ENCODE measurements around the gene IFT80.
"Not testable (repeated sequence)": the region's sequence is repeated elsewhere in the genome, so short reads cannot be mapped to it uniquely, and the experiment has no call there.

IFT80 gene

GRCh38 chr3:160257606-160258005, 141.4 kb downstream of the IFT80 start:
- DNase-seq = no peak

DNA sequence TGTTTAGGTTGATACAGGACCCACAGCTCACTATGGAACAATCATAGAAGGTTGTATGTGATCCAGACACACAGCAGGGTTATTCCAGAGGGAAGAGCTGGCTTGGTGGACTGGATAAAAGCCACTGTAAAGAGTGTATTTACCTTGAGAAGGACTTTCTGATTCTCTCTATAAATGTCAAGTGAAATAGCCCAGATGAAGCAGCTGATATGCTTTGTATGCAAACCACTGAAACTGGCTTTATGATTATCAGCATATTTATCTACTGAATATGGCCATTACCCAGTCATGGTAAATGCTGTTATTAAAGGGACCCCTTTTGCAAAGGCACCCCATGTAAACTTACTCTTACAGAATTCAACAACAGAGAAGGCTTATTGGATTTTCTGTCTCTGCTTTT, 145.7 kb downstream of the IFT80 start:
- DNase-seq = no peak

DNA sequence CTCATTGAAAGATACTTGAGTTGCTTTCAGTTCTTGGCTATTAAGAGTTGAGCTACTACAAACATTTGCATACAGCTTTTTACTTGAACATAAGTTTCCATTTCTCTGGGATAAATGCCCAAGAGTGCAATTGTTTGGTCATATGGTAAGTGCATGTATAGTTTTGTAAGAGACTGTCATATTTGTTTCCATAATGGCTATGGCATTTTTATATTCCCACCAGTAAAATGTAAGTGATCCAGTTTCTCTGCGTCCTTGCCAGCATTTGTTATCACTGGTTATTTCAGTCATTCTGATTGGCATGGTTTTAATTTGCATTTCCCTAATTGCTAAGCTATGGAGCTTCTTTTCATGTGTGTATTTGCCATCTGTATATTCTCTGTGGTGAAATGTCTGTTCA, 151.3 kb downstream of the IFT80 start:
- no peak for DNase-seq

DNA sequence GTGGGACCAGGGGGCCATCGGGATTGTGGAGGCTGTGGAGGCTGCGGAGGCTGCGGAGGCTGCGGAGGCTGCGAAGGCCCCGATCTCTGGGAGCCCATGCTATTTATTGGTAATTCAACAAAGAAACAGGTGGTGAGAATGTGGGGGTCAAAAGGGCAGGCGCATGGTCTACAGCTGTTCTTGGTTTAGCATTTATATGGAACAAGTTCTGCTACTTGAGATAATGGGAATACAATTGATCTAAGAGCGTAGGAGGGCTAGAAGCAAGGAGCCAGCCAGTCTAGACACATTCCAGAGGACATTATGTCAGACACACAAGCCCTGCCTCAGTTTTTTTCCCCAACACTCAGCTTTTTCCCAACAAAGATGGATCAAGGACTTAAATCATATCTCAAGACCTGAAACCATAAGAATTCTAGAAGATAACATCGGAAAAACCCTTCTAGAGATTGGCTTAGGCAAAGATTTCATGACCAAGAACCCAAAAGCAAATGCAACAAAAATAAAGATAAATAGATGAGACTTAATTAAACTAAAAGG, 153.7 kb downstream of the IFT80 start:
- no peak for DNase-seq

- DNase-seq = not testable (repeated sequence)
These were observed 158.3 kb downstream of the IFT80 start for GRCh38 chr3:160240719-160241118.

DNA sequence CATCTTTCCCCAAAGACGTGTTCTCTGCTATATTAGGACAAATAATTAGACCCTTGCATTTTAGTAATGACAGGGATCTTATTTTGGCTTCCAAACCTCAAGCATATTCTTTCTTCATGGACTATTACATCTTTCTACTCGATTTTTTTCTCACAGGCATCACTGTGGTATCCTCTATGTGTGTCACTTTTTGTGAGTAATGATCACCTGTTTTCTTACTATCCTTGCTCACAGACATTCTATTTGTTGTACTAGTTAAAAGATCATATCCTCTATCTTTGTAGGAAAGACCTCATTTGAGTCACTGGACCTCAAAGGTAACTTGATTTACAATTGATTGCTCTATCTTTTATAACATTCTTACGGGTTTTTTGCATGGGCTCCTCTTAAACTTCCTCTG, 167.0 kb downstream of the IFT80 start:
- no peak for DNase-seq

- DNase-seq = no peak
These were observed 171.6 kb downstream of the IFT80 start for GRCh38 chr3:160227419-160227818.

DNA sequence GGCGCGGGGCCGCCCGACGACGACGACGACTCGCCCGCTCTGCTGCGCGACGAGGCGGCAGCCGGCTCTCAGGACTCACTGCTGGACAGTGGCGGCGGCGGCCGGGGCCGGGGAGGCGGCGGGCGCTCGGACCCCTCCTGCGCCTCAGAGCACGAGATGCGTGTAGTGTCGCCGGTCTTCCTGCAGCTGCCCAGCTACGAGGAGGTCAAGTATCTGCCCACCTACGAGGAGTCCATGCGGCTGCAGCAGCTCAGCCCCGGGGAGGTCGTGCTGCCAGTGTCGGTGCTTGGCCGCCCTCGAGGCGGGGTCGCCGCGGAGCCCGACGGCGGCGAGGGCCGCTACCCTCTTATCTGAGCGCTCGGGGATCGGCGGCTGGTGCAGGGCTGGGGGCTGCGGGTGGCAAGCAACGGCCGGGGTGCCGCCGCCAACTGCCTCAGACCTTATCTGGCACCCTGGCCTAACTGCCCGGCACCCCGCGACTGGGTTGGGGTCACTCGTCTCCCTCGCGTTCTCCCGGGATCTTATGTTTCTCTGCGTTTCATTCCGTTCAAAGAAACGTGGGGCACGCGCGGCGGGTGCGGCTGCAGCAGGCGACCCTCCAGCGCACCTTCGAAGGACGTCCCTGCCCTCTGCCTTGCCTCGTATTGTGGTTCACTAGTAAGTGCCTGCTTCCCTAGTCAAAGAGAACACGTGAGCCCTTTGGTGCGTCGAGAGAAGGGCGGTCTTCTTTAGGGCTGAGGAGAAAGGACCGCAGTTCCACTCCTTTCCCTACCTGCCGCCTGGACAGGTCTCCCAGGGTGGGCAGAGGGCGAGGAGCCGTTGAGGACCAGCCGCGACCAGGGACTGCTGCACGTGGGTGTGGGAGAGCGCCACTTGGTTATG, 172.8 kb downstream of the IFT80 start:
- no peak for DNase-seq

- DNase-seq = no peak
These were observed 173.6 kb downstream of the IFT80 start, which contains the start of gene C3orf80 for GRCh38 chr3:160225176-160226025. Gene C3orf80, plus strand, starts transcription at chr3:160225422. Its CDS starts 214 bp downstream, at chr3:160225636.

DNA sequence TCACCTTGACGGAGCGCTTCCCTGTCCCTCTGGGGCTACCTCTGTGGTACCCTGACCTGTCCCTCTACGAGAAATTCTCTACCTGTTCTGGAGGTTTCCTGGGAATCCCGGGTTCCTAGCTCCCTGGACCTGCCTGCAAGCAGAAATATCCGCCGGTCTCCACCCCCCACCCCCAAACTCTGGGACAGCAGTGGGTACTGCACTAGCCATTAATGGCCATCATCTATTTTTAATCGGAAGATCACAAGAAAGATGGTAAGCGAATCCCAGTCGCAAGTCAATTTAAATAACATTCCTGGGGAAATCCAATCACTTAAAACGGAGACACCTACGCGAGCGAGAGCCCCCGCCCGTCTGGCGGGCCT, 174.2 kb downstream of the IFT80 start:
- DNase-seq = no peak

DNA sequence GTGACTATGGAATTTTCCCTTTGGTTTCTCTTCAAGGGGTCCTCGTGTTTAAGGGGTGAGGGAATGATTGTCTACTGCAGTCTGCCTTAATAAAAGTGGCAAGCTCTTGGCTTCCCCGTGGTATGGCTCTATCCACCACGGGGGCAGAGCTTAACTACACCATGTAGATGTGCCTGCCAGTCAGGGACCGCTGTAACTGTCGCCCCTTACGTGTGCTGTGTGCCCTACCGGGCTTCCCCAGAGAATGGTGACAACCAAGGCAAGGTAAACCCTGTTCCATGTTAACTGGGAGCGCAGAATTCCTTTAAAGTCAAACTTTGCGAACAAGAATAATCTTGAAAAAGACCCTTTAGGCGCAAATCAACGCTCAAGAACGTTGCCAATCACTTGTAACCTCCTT, 174.8 kb downstream of the IFT80 start:
- DNase-seq = no peak

GRCh38 chr3:160221019-160221418, 178.0 kb downstream of the IFT80 start:
- no peak for DNase-seq

GRCh38 chr3:160220038-160220437, 179.0 kb downstream of the IFT80 start:
- no peak for DNase-seq

DNA sequence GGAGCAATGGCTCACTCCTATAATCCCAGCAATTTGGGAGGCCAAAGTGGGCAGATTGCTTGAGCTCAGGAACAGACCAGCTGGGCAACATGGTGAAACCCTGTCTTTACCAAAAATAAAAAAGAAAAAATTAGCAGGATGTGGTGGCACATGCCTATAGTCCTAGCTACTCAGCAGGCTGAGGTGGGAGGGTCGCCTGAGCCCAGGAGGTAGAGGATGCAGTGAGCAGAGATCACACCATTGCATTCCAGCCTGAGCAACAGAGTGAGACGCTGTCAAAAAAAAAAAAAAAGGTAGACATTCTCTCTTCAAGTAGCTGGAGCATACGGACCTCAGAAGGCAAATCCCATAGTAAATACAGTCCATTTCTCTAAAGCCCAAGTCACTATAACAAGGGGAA, 180.9 kb downstream of the IFT80 start:
- DNase-seq = no peak

- no peak for DNase-seq
These were observed 181.3 kb downstream of the IFT80 start for GRCh38 chr3:160217675-160218074.

DNA sequence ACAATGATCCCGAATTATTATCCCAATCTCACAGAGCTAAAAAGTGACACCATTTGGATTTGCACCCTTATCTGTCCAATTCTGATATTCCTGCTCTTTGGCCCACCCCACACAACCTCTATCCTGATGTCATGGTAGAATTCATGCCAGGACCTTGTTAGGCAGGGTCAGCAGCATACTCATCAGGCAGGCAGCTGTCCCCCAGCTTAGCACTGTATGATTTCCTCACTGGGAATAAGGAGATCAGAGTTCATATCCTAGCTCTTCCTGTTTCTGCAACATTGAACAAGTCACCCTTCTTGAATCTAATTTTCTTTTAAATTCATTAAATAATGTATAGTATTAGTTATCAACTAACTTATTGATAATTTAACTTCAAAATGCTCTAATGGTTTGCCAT, 185.8 kb downstream of the IFT80 start:
- no peak for DNase-seq

DNA sequence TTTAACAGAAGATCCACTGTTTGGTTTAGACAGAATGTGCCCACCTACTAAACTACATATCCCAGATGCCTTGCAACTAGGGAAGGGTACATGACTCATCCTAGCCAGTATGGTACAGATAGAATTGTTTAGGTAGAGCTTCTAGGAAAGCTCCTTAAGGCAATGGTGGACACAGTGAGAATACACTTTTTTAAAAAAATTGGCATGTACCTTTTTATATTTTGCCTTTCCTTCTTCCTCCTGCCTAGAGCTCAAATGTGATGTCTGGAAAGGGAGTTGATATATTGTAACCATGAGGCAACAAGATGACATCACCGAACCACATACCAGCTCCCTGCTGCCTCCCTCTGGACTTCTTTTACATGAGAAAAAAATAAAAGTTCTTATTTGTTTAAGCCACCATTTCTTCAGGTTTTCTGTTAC, 188.2 kb downstream of the IFT80 start:
- DNase-seq = no peak

- DNase-seq = no peak
These were observed 188.7 kb downstream of the IFT80 start for GRCh38 chr3:160210341-160210740.

All from DMS 273 treated with DMSO at 0.1 percent for 48 hours (cell line).